NCI-H524 treated with DMSO at 0.1 percent for 48 hours (cell line): ENCODE results near the gene CYS1.
"Not testable (repeated sequence)": the region's sequence is repeated elsewhere in the genome, so short reads cannot be mapped to it uniquely, and the experiment has no call there.

Experiments
- DNase-seq: peaks from one replicate; lab custom pipeline; 2025; lab: John Stamatoyannopoulos, UW

The CYS1 gene

GRCh38 chr2:10091889-10092244 is 11.7 kb upstream of the CYS1 start:
- DNase-seq: not testable (repeated sequence)

- no peak for DNase-seq
These were observed 11.1 kb upstream of the CYS1 start for GRCh38 chr2:10091182-10091888.

GRCh38 chr2:10089565-10090190 is 9.5 kb upstream of the CYS1 start:
- no peak for DNase-seq

- no peak for DNase-seq
These were observed 7.1 kb upstream of the CYS1 start for GRCh38 chr2:10087360-10087759.

GRCh38 chr2:10086950-10087349 is 6.7 kb upstream of the CYS1 start:
- DNase-seq: no peak

GRCh38 chr2:10085668-10086059 is 5.5 kb upstream of the CYS1 start:
- no peak for DNase-seq

- no peak for DNase-seq
These were observed 4.9 kb upstream of the CYS1 start for GRCh38 chr2:10085043-10085667.

GRCh38 chr2:10084223-10084865 is 4.1 kb upstream of the CYS1 start:
- DNase-seq: no peak

- no peak for DNase-seq
These were observed 3.5 kb upstream of the CYS1 start for GRCh38 chr2:10083692-10084211.

- DNase-seq: no peak
These were observed 2.8 kb upstream of the CYS1 start for GRCh38 chr2:10083046-10083445.

- no peak for DNase-seq
These were observed 509 bp upstream of the CYS1 start for GRCh38 chr2:10080536-10081304.

GRCh38 chr2:10079266-10079869 is 843 bp downstream of the CYS1 start:
- DNase-seq: no peak

- DNase-seq: no peak
These were observed 1.4 kb downstream of the CYS1 start for GRCh38 chr2:10078704-10079265.

GRCh38 chr2:10078001-10078400 is 2.2 kb downstream of the CYS1 start:
- no peak for DNase-seq

- DNase-seq: no peak
These were observed 3.2 kb downstream of the CYS1 start for GRCh38 chr2:10076988-10077527.

- DNase-seq: no peak
These were observed 3.7 kb downstream of the CYS1 start for GRCh38 chr2:10076511-10076910.

GRCh38 chr2:10075571-10076209 is 4.5 kb downstream of the CYS1 start:
- no peak for DNase-seq

- DNase-seq: no peak
These were observed 5.1 kb downstream of the CYS1 start for GRCh38 chr2:10075101-10075500.

GRCh38 chr2:10073706-10074105 is 6.5 kb downstream of the CYS1 start:
- DNase-seq: no peak
